Large intestine (tissue), 3 donors: ENCODE results near the gene FAM118B. TPM values are rescaled to one million over a fixed set of nuclear protein-coding genes. Genes with fewer than 3 reads are reported as not detected.
"Not testable (repeated sequence)": the region's sequence is repeated elsewhere in the genome, so short reads cannot be mapped to it uniquely, and the experiment has no call there.

ENCODE experiments used
- DNase-seq, 2 donors: peaks; one replicate each; pipeline versions ENCODE4 v3.0.0 to v3.0.0-alpha.2; 2013
- H3K27ac ChIP-seq: one replicate; pipeline ENCODE4 v1.5.1; 2013; ENCODE audit warnings: low read length
- H3K27me3 ChIP-seq: 2 replicates; pipeline ENCODE4 v1.6.1; 2013; ENCODE audit warnings: low read length; ENCODE audit not compliant: control insufficient read depth, insufficient read depth
- H3K36me3 ChIP-seq: 2 replicates; pipeline ENCODE4 v1.6.1; 2013; ENCODE audit warnings: low read length; ENCODE audit not compliant: control insufficient read depth, insufficient read depth
- H3K4me1 ChIP-seq: one replicate; pipeline ENCODE4 v1.6.1; 2013; ENCODE audit warnings: low read length; ENCODE audit not compliant: control insufficient read depth, insufficient read depth
- H3K4me3 ChIP-seq: one replicate; pipeline ENCODE4 v1.5.1; 2013; ENCODE audit warnings: low read length
- H3K9me3 ChIP-seq: one replicate; pipeline ENCODE4 v1.6.1; 2013; ENCODE audit warnings: mild to moderate bottlenecking, low read depth, low read length, moderate library complexity; ENCODE audit not compliant: control insufficient read depth
- WGBS: methylation state at CpG from one replicate; pipeline ENCODE4 v1.1.5; 2013; ENCODE audit warnings: low lambda C conversion rate; ENCODE audit not compliant: insufficient coverage; 5-methylcytosine and 5-hydroxymethylcytosine counted together
- polyA plus RNA-seq: library from polyadenylated mRNA; unstranded; fragments of 120-200 nt; gene quantifications from one replicate; pipeline ENCODE4 v1.2.1, GENCODE V29; 2013

The FAM118B gene
- polyA plus RNA-seq, 1 donor, result 26.8 TPM

DNA sequence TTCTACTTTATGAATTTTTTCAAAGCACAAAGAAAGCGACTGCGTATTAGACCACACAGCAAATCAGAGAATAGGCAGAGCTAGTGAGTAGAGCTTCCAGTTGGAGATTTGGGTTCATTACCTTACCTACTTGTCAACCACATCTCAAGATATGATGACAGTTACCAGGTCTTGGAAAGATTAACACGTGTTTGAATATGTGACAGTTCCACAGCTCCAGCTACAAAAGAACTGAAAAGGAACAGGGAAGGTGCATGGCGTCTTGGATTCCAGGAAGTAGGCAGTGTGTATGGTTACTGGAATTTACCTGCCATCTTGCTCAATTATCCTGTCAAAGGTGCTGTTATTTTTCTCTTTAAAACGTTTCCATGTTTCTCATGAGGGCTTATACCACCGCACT is 76.7 kb downstream of the FAM118B start:
- no peak for DNase-seq
- no peak overlapping the region for H3K27ac ChIP-seq
- no peaks in the 10 kb centered on the region for H3K27me3 ChIP-seq
- peaks cover 31% of the 10 kb centered on the region for H3K36me3 ChIP-seq
- WGBS, result no CpG with 5 or more reads among the region's 6 CpGs
- no peaks in the 10 kb centered on the region for H3K4me1 ChIP-seq
- H3K9me3 ChIP-seq, result no peaks in the 10 kb centered on the region
- H3K4me3 ChIP-seq, result no peak overlapping the region

DNA sequence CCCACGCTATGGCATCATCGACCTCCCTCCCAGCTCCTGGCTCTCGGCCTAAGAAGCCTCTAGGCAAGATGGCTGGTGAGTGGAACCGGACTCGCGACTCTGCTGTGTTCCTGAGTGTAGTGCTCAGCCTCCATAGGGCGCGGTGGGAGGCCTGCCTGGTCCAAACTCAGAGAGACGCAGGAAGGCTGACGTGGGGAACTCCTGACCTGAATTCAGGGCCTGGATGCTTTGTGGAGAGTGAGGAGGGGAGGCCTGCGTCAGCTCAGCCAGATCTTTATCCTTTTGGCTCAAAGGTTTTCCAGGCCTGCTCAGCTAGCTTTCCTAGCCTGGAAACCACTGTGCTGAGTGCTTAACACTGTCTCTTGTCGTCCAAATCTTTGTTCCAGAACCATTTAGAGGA is 79.3 kb downstream of the FAM118B start:
- Histone ChIP-seq H3K4me1 (no peaks in the 10 kb centered on the region), H3K27ac (no peak overlapping the region), H3K27me3 (no peaks in the 10 kb centered on the region), H3K4me3 (no peak overlapping the region), H3K36me3 (peaks cover 46% of the 10 kb centered on the region), H3K9me3 (no peaks in the 10 kb centered on the region)
- no CpG with 5 or more reads among the region's 12 CpGs for whole genome bisulfite sequencing
- no peak for DNase-seq

GRCh38 chr11:126293726-126294125 is 82.1 kb downstream of the FAM118B start:
- Histone ChIP-seq H3K9me3 (no peaks in the 10 kb centered on the region), H3K4me3 (no peak overlapping the region), H3K27ac (no peak overlapping the region), H3K27me3 (no peaks in the 10 kb centered on the region), H3K36me3 (peaks cover 49% of the 10 kb centered on the region), H3K4me1 (no peaks in the 10 kb centered on the region)
- no peak for DNase-seq
- no CpG with 5 or more reads among the region's 5 CpGs for WGBS

DNA sequence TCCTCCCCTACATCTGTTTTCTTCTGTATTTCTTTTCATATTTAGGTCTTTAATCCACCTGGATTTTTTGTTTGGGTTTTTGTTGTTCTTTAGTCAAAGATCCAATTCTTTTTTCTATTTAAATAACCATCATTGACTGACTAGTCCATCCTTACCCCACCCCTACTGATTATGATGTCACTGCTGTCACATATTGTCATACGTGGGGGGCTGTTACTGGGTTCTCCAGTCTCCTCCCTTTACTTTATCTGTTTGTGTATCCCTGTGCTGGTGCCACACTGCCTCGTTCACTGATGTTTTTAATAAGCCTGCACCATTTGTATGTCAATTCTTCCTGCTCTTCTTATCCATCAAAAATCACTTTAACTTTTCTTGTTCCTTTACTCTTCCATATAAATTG is 85.4 kb downstream of the FAM118B start:
- Histone ChIP-seq H3K4me1 (no peaks in the 10 kb centered on the region), H3K27ac (no peak overlapping the region), H3K9me3 (no peaks in the 10 kb centered on the region), H3K4me3 (no peak overlapping the region), H3K36me3 (peaks cover 35% of the 10 kb centered on the region), H3K27me3 (no peaks in the 10 kb centered on the region)
- WGBS, result no CpG with 5 or more reads among the region's 2 CpGs
- DNase-seq, result no peak

DNA sequence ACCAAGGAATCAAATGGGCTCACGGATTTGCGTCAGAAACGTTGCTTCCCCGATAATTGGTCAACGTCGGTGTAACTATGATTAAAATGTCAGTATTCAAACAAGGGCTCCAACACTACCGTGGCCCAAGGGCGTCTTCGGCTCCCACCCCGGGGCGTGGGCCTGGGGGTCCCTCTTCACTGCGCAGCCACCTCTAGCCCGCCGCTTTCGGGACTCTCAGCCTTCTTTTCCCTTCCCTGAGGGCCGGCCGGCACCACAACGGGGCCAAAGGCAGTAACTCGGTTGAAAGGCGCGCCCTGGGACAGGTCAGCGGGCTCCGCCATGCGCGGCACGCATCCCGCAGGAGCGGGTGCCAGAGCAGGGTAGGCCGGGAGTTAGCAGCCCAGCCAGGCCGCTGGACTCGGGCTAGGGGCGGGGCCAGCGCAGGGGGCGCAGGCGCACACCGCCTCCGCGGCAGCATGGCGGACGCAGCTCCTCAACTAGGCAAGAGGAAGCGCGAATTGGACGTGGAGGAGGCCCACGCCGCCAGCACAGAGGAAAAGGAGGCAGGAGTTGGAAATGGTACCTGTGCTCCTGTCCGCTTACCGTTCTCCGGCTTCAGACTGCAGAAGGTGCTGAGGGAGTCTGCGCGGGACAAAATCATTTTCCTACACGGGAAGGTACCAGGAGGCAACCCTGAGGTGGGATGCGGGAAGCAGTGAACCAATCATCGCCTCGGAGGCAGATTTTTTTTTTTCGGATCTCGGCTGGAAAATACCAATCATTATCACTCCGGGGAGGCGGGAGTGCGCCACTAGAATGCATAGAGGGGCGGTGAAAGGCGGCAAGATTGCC is 92.3 kb downstream of the FAM118B start, which contains the start of gene DCPS:
Gene DCPS (plus strand): TSS at position 438 of the 834 bp plus-strand sequence. CDS start 21 bp downstream, at position 459.
- H3K4me1 ChIP-seq, result no peaks in the 10 kb centered on the region
- WGBS, result 13% methylated on average over 4 of the region's 61 CpGs
- H3K4me3 ChIP-seq, result peak within 1 kb of the TSS; percentile 55
- H3K36me3 ChIP-seq, result peaks cover 4% of the 10 kb centered on the region
- no peaks in the 10 kb centered on the region for H3K27me3 ChIP-seq
- DNase-seq, result peak; percentile 89 to 94
- H3K9me3 ChIP-seq, result no peaks in the 10 kb centered on the region
- peak within 1 kb of the TSS; percentile 66 for H3K27ac ChIP-seq

DNA sequence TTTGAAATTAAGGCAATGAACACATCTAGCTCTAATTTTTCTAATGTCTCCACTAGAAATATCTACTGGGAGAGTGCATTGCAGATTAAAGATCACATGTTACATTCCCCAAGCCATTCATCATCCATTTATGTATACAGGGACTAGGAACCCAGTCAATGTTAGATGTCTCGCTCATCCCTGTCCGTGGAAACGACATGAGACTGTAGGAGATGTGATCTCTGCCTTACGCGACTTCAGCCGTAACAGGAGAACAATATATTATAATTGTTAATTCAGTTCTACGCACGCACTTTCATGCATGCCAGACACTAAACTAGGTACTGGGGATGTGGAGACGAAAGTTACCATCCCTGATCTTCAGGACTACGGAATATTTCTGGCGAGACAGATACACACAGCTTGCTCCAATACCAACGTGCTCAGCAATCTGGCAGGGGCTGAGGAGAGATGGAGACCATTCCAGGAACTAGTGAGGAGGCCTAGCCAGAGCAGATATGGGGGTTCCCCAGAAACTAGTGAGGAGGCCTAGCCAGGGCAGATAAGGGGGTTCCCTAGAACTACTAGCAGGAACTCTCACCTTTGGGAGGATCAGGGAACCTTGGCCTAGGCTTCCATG is 93.0 kb downstream of the FAM118B start:
- no CpG with 5 or more reads among the region's 12 CpGs for WGBS
- no peak for DNase-seq
- H3K27ac ChIP-seq, result peak overlapping the region; percentile 36
- H3K27me3 ChIP-seq, result no peaks in the 10 kb centered on the region
- peak overlapping the region; percentile 55 for H3K4me3 ChIP-seq
- H3K36me3 ChIP-seq, result peaks cover 6% of the 10 kb centered on the region
- no peaks in the 10 kb centered on the region for H3K4me1 ChIP-seq
- H3K9me3 ChIP-seq, result no peaks in the 10 kb centered on the region

GRCh38 chr11:126305699-126306098 is 94.1 kb downstream of the FAM118B start:
- Histone ChIP-seq H3K27ac (no peak overlapping the region), H3K4me1 (no peaks in the 10 kb centered on the region), H3K9me3 (no peaks in the 10 kb centered on the region), H3K27me3 (no peaks in the 10 kb centered on the region), H3K36me3 (peaks cover 12% of the 10 kb centered on the region), H3K4me3 (no peak overlapping the region)
- 100% methylated on average over 2 of the region's 4 CpGs for WGBS
- no peak for DNase-seq

- Histone ChIP-seq H3K27ac (no peak overlapping the region), H3K9me3 (no peaks in the 10 kb centered on the region), H3K4me3 (no peak overlapping the region), H3K36me3 (peaks cover 13% of the 10 kb centered on the region), H3K27me3 (no peaks in the 10 kb centered on the region), H3K4me1 (no peaks in the 10 kb centered on the region)
- DNase-seq, result no peak
- 50% methylated on average over 1 of the region's 5 CpGs for WGBS
These were observed 96.1 kb downstream of the FAM118B start for GRCh38 chr11:126307706-126308105.

DNA sequence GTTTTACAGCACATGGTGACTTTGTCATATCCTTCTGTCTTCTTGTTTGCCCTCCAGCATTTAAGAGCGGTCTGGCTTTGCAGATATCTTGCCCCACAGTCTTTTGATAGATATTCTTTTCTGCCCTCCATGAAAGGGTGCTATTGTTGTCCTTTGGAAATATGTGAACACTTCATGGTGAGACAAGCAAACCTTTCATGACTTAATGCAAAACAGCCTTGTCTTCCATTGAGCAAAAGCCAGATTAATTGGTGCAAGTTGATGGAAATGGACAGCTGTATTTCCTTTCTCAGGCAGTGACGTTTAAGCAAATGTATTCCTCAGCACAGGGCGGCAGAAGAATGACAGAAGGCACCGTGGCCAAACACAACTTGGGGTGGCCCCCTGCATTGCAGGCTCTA is 96.7 kb downstream of the FAM118B start:
- DNase-seq, result no peak
- Histone ChIP-seq H3K36me3 (peaks cover 13% of the 10 kb centered on the region), H3K4me3 (no peak overlapping the region), H3K27ac (no peak overlapping the region), H3K9me3 (no peaks in the 10 kb centered on the region), H3K4me1 (no peaks in the 10 kb centered on the region), H3K27me3 (no peaks in the 10 kb centered on the region)
- WGBS, result 100% methylated on average over 1 of the region's 4 CpGs

DNA sequence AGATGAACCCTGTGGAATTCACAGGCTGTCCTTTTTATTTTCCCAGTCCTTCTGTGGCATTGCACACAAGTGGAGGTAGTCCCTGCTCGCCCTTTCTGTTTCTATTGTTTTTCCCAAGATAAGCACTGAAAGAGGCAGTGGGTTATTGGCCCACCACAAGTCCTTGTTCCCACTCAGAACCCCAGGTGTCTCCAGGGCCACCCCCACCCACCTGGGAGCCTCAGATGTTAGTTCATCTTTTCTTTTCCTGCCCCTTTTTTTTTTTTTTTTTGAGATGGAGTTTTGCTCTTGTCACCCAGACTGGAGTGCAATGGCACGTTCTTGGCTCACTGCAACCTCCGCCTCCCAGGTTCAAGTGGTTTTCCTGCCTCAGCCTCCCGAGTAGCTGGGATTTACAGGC is 97.2 kb downstream of the FAM118B start:
- H3K4me1 ChIP-seq, H3K27ac ChIP-seq, DNase-seq, H3K27me3 ChIP-seq, H3K9me3 ChIP-seq, H3K4me3 ChIP-seq: not testable (repeated sequence)
- WGBS, result no CpG with 5 or more reads among the region's 4 CpGs
- peaks cover 13% of the 10 kb centered on the region for H3K36me3 ChIP-seq
